Measurements from ENCODE around the gene WFS1.
A peak's percentile ranks its signal among the peaks of the same experiment; 100 is the strongest.

WFS1 gene

GRCh38 chr4:6279582-6280289 lies 10.1 kb downstream of the WFS1 start:
- DNase-seq (ENCODE audit: low read depth in 2 of 2): no peak
- no peak overlapping the region for H3K4me3 ChIP-seq (replicated peaks in 1 of 2; ENCODE audit: low read depth in 2 of 2, low read length in 2 of 2)
- TF ChIP-seq CTCF (IDR thresholded peaks at IDR 0.05; ENCODE audit: low read depth, low read length): no peak

- H3K4me3 ChIP-seq (replicated peaks in 1 of 2; ENCODE audit: low read depth in 2 of 2, low read length in 2 of 2): no peak overlapping the region
- TF ChIP-seq CTCF (IDR thresholded peaks at IDR 0.05; ENCODE audit: low read depth, low read length): no peak
- no peak for DNase-seq (ENCODE audit: low read depth in 2 of 2)
Measured at GRCh38 chr4:6280365-6280996, 10.8 kb downstream of the WFS1 start.

GRCh38 chr4:6281436-6282313 lies 12.0 kb downstream of the WFS1 start:
- no peak for TF ChIP-seq CTCF (IDR thresholded peaks at IDR 0.05; ENCODE audit: low read depth, low read length)
- DNase-seq (ENCODE audit: low read depth in 2 of 2): no peak
- H3K4me3 ChIP-seq (replicated peaks in 1 of 2; ENCODE audit: low read depth in 2 of 2, low read length in 2 of 2): no peak overlapping the region

- TF ChIP-seq CTCF (IDR thresholded peaks at IDR 0.05; ENCODE audit: low read depth, low read length): no peak
- DNase-seq (ENCODE audit: low read depth in 2 of 2): peak; percentile 14 to 75
Measured at GRCh38 chr4:6282314-6282771, 12.7 kb downstream of the WFS1 start.

GRCh38 chr4:6283282-6283681 lies 13.6 kb downstream of the WFS1 start:
- DNase-seq (ENCODE audit: low read depth in 2 of 2): no peak
- H3K4me3 ChIP-seq (replicated peaks in 1 of 2; ENCODE audit: low read depth in 2 of 2, low read length in 2 of 2): no peak overlapping the region
- TF ChIP-seq CTCF (IDR thresholded peaks at IDR 0.05; ENCODE audit: low read depth, low read length): no peak

More at GRCh38 chr4:6282314-6282771, 12.7 kb downstream of the WFS1 start:
- no peak overlapping the region for H3K4me3 ChIP-seq (replicated peaks in 1 of 2; ENCODE audit: low read depth in 2 of 2, low read length in 2 of 2)

- no peak for TF ChIP-seq CTCF (IDR thresholded peaks at IDR 0.05; ENCODE audit: low read depth, low read length)
- no peak overlapping the region for H3K4me3 ChIP-seq (replicated peaks in 1 of 2; ENCODE audit: low read depth in 2 of 2, low read length in 2 of 2)
- DNase-seq (ENCODE audit: low read depth in 2 of 2): no peak
Measured at GRCh38 chr4:6287017-6287788, 17.6 kb downstream of the WFS1 start.

All from cardiac fibroblast (primary cell).